Activated naive CD4-positive, alpha-beta T cell treated with anti-CD3 and anti-CD28 coated beads, Interleukin-2, amount 50 U/mL, for 72 hours (primary cell): ENCODE data around the gene SOCS3. TPM values are rescaled to one million over a fixed set of nuclear protein-coding genes. Genes with fewer than 3 reads are reported as not detected.
"Not testable (repeated sequence)": the region's sequence is repeated elsewhere in the genome, so short reads cannot be mapped to it uniquely, and the experiment has no call there.

ENCODE experiments used
- ATAC-seq, 2 donors: fragments of 150-1000 bp; cut with Tn5 transposase; 2 replicates each; pipeline ENCODE4 v1.10.0; 2021; ENCODE audit warnings: mild to moderate bottlenecking in 2 of 2, moderate library complexity in 2 of 2
- DNase-seq, 2 donors: peaks; one replicate each; pipeline ENCODE4 v3.0.0; 2021 to 2022; ENCODE audit warnings: low spot score in 2 of 2
- H3K27ac Mint-ChIP-seq, 2 donors: one replicate each; pipeline ENCODE4 v1.8.0; 2022; ENCODE audit warnings: mild to moderate bottlenecking in 2 of 2, mixed read lengths in 2 of 2
- H3K36me3 Mint-ChIP-seq, 2 donors: one replicate each; pipeline ENCODE4 v1.8.0; 2022; ENCODE audit warnings: mixed read lengths in 2 of 2
- H3K9me3 Mint-ChIP-seq, 2 donors: one replicate each; pipeline ENCODE4 v1.8.0; 2022; ENCODE audit warnings: mixed read lengths in 2 of 2
- total RNA-seq, 2 donors: library from RNA; stranded (reverse); gene quantifications; one replicate each; pipeline ENCODE4 v1.2.3, GENCODE V29; 2022

SOCS3 gene
- total RNA-seq, 2 donors from 2014 or later = 179 to 182 TPM

DNA sequence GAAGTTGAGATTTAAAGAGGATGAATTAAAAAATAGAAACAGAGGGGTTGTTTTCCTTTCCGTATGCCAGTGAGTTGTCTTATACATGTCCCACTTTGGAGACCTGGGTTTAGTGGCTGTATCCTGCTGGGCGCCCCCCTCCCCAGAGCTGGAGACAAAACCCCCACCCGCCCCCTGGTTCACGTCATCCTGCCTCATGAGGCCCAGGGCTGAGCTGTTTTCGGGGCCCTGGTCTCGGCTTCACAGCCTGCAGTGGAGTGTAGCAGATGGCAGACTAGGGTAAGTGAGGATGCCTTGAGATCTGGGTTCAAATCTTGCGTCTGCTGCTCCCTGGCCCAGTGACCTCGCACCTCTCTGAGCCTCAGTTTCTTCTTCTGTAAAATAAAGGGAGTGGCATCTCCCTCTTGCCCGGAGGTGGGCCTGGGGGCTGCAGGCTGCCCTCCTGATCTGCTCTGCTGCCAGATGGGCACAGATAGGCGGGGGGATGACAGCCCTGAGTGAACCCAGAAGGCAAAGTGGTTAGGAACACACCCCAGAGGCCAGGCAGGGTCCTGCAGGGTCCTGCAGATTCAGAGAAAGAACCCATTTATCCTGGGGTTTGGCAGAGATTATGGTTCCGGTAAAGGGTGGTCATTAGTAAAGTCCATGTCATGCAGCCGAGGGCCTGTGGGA, 45.1 kb downstream of the SOCS3 start:
- Mint-ChIP-seq H3K36me3 (no peaks in the 10 kb centered on the region), H3K27ac (peak overlapping the region; percentile 83 to 92), H3K9me3 (no peaks in the 10 kb centered on the region)
- DNase-seq (peak in 1 of 2 donors; percentile 29), ATAC-seq (peak; percentile 18 to 22)

DNA sequence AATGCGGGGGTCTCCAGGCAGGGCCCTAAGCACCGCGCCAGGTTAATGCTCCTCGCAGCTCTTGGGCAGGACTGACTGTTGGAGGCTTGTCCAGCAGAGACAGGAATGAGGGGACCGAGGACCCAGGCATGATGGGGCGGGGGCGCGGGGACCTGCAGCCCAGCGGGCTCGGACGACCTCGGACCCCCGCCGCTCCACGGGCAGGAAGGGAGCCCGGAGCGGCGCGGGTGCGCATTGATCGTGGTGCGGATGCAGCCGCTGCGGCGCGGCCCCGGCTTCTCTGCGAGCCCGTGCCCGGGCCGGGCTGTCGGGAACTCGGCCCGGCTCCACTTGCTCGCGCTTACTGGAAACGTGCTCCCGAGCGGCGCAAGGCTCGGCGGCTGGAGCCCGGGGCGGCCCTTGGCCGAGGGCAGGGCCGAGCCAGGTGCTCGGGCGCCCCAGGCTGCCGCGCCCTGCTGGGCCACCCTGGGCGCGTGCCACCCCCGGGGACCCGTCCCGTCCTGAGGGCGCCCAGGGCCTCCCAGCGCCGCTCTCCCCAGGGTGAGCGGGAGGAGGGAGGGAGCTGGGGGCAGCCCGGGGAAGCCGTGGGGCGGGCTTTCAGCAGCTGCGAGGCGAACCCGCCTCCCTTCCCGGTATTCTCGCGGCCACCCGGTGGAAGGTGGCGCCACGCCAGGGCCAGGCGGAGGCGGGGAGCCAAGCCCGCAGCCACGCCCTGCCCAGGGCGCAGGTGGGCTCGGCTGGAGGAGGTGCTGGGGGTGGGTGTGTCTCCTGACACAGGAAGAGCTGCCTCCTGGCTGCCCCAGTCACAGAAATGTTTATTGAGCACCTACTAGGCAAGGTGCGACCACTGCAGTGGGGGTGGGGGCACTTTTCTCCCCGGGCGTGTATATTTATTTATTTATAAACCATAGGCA, 45.9 kb downstream of the SOCS3 start:
- no peaks in the 10 kb centered on the region for H3K36me3 Mint-ChIP-seq
- H3K27ac Mint-ChIP-seq = peak overlapping the region in 1 of 2 donors; percentile 85
- peak; percentile 52 to 83 for ATAC-seq
- DNase-seq = peak; percentile 76 to 82
- no peaks in the 10 kb centered on the region for H3K9me3 Mint-ChIP-seq

DNA sequence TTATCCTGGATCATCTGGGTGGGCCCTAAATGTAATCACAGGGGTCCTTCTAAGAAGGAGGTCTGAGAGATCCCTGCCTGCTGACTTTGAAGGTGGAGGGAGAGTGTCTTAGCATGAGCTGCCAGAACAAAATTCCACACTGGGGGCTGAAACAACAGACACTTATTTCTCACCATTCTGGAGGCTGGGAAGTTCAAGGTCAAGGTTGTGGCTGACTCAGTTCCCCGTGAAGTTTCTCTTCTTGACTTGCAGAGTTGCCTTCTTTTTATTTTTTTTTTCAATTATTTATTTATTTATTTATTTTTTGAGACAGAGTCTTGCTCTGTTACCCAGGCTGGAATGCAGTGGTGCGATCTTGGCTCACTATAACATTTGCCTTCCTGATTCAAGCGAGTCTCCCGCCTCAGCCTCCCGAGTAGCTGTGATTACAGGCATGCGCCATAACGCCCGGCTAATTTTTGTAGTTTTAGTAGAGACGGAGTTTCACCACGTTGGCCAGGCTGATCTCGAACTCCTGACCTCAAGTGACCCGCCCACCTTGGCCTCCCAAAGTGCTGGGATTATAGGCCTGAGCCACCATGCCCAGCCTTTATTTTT, 50.1 kb downstream of the SOCS3 start:
- peaks cover 0 to 16% of the 10 kb centered on the region in 2 donors for H3K36me3 Mint-ChIP-seq
- DNase-seq, ATAC-seq, H3K9me3 Mint-ChIP-seq, H3K27ac Mint-ChIP-seq: not testable (repeated sequence)

- DNase-seq (no peak), ATAC-seq (no peak)
- H3K9me3 Mint-ChIP-seq = peaks cover 0 to 8% of the 10 kb centered on the region in 2 donors
- no peak overlapping the region for H3K27ac Mint-ChIP-seq
- H3K36me3 Mint-ChIP-seq = peaks cover 0 to 16% of the 10 kb centered on the region in 2 donors
Observed at GRCh38 chr17:78307887-78308638, 51.8 kb downstream of the SOCS3 start.

DNA sequence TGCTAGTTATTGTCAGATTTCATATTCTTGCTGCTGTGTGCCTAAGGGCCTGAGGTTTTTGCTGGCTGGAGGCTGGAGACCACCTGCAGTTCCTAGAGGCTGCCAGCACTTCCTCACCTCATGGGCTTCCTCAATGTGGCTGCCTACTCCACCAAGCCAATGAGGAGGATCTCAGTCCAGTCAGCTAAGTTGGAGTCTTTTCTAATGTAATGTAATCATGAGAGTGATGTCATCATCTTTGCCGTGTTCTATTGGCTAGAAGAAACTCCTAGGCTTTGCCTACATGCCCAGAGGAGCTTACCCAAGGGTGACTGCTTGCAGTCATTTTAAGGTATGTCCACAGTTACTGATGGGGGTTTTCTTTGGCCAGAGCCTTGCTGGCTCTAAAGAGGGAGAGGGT, 53.0 kb downstream of the SOCS3 start:
- no peak for ATAC-seq
- H3K9me3 Mint-ChIP-seq = peaks cover 0 to 8% of the 10 kb centered on the region in 2 donors
- no peak overlapping the region for H3K27ac Mint-ChIP-seq
- no peak for DNase-seq
- H3K36me3 Mint-ChIP-seq = peaks cover 0 to 16% of the 10 kb centered on the region in 2 donors

Other genes starting within 250 kb of the SOCS3 start
- gene TMC6, start 231.3 kb downstream of the SOCS3 start, total RNA-seq = 100 to 1,000 TPM; 165 to 233 TPM
- gene TMC8, start 229.3 kb downstream of the SOCS3 start, total RNA-seq = 100 to 1,000 TPM; 165 to 187 TPM
- gene C17orf99, start 213.7 kb downstream of the SOCS3 start, total RNA-seq = not detected
- 10 to 100 TPM; 84.0 to 92.7 TPM for gene SYNGR2, start 191.5 kb downstream of the SOCS3 start, total RNA-seq
- 100 to 1,000 TPM; 129 to 234 TPM for gene TK1, start 173.0 kb downstream of the SOCS3 start, total RNA-seq
- 10 to 100 TPM; 27.1 to 60.6 TPM for gene AFMID, start 172.7 kb downstream of the SOCS3 start, total RNA-seq
- 100 to 1,000 TPM in 1 of 2 donors, 10 to 100 TPM in 1; 87.4 to 106 TPM for gene BIRC5, start 145.8 kb downstream of the SOCS3 start, total RNA-seq
- gene TMEM235, start 128.4 kb downstream of the SOCS3 start, total RNA-seq = not detected
- 100 to 1,000 TPM in 1 of 2 donors, 10 to 100 TPM in 1; 63.5 to 122 TPM for gene PGS1, start 18.6 kb upstream of the SOCS3 start, total RNA-seq
- gene DNAH17, start 217.3 kb upstream of the SOCS3 start, total RNA-seq = 1 to 10 TPM in 1 of 2 donors, under 1 TPM in 1; 0.58 to 1.4 TPM